Umbilical cord (tissue), 2 donors: ENCODE measurements around the gene AGR3. TPM values are rescaled to one million over a fixed set of nuclear protein-coding genes. Genes with fewer than 3 reads are reported as not detected.
A peak's percentile ranks its signal among the peaks of the same experiment; 100 is the strongest.

Experiments
- DNase-seq: peaks from one replicate; pipeline ENCODE4 v3.0.0-alpha.2; 2015; ENCODE audit warnings: low spot score
- total RNA-seq: library from RNA; depleted of rRNA; stranded (reverse); fragments of >200 nt; gene quantifications from one replicate; pipeline ENCODE4 v1.2.3, GENCODE V29; 2014; ENCODE audit warnings: low replicate concordance; ENCODE audit not compliant: insufficient read depth

The AGR3 gene
- not detected for total RNA-seq

DNA sequence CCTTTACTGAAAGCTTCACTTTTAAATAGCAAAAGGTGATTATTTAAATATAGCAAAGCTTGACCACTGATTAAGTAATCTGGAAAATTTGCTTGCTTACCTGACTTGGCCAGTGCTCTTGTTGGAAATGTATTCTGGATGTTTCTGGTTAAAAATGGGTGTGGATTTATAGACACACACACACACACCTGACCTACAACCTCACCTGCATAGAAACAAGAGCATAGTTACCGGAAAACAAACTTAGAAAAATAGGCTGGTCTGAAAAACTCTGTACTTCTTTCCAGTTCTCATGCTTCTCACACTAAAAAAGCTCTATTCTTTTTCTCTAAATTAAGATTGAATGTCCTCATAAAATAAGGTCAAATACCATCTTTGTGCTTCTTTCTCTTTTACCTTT lies at the start of gene AGR3:
TSS of gene AGR3 (minus strand) at position 140 of the 400 bp plus-strand sequence. CDS start 3,365 bp downstream, outside the sequence.
- DNase-seq, result peak; percentile 25

DNA sequence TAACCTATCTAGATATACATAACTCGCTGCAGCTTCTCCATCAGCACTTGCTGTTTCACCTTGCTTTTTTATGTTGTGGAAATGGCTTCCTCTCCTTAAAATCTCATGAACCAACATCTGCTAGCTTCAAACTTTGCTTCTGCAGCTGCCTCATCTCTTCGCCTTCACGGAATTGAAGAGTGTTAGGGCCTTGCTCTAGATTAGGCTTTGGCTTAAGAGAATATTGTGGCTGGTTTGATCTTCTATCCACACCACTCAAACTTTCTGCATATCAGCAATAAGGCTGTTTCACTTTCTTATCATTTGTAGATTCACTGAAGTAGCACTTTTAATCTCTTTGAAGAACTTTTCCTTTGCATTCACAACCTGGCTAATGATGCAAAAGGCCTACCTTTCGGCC lies 49.2 kb upstream of the AGR3 start:
- DNase-seq, result no peak

DNA sequence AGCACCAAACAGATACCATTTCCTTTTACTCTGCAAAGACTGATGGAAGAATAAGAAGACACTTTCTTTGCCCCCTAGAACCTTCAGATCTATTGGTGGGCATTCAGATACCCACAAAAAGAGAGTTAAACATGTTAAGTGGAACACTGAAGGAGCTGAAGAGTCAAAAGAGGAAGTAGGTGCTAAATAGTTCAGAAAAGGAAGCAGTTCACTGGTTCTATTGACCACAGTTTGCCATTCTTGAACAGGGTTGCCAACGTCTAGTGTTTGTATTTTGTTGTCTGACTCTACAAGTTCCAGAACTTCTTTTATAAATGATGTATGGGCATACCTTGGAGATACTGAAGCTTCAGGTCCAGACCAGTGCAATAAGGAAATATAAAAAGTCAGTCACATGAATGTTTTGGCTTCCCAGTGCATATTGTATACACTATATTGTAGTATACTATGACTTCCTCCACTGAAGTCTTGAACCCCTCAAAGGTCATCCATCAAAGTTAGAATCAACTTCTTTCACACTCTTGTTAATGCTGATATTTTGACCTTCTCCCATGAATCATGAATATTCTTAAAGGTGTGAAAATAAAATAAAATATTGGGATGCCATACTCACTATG lies 47.5 kb upstream of the AGR3 start:
- no peak for DNase-seq

GRCh38 chr7:16926861-16927260 lies 45.1 kb upstream of the AGR3 start:
- no peak for DNase-seq

DNA sequence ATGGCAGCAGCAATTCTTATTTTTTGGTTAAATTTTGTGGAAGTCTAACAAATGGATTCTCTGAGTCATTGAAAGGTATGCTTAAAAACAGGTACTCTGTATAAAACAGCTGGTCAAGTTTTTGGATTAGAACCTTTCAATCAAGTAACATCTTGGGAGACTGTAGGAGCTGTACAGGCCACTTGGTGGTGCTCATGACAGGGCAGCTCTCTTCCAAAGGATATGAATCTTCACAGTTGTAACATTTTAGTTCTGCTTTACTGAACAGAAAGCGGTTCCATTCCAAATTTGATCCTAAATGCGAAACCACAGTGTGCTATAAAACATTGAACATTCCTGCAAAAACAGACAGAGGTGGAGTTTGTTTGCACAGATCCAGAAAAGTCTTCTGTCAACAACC lies 44.5 kb upstream of the AGR3 start:
- DNase-seq, result peak; percentile 19

- DNase-seq, result no peak
Observed at GRCh38 chr7:16925609-16926008, 43.8 kb upstream of the AGR3 start.

GRCh38 chr7:16923019-16923418 lies 41.2 kb upstream of the AGR3 start:
- DNase-seq, result no peak

- DNase-seq, result peak; percentile 38
Observed at GRCh38 chr7:16921644-16922257, 40.0 kb upstream of the AGR3 start.

GRCh38 chr7:16921151-16921550 lies 39.4 kb upstream of the AGR3 start:
- peak; percentile 11 for DNase-seq

GRCh38 chr7:16919440-16919839 lies 37.7 kb upstream of the AGR3 start:
- DNase-seq, result no peak

DNA sequence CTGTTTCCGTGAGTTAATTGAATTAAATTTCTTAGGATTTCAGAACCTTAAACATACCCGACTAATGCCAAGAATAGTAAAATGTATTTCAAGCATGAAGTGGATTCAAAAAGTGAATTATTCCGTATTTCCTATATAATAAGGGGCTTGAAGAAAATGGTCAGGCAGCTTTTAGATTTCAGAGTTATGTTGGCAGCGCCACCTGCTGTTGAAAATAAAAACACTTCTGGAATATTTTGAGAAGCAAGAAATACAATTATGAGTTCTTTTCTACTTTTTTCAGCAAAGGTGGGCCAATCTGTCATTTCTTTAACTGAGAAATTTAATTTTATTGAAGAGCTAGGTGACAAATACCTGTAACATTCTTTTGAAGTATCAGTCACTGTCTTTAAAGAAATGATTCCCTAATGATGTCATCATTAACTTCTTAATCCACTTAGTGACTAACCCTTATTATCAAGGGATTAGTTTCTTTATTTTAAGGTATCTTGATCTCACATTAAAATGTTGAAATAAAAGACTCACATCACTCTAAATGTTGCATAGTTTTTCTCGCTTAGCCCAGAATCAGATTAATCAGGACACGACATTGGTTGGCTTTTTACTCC lies 36.6 kb upstream of the AGR3 start:
- peak; percentile 61 for DNase-seq

GRCh38 chr7:16916738-16917137 lies 35.0 kb upstream of the AGR3 start:
- DNase-seq, result no peak

DNA sequence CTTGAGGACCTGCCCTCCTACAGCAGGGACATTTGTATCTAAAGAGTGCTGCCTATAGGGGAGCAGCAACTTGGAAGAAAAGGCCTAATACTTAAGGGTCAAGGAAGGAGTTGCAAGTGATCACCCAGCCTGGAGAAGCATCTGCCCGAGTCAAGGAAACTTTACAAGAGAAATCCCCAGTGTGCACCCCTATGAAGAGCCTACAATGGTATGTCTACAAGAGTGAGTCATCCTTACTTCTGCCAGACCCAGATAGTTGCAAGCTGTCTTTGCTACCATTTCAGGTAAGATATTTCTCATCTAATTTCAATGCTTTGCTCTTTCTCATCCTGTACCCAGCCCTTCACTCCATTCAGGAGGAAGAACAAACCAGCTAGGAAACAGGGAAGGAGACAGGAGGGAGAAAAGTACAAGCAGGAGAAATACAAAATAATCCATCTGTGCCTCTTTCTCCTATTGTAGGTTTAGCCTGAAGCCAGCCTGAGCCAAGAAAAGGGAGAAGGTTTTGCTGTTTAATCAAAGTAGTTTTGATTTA lies 34.4 kb upstream of the AGR3 start:
- peak; percentile 60 for DNase-seq

DNA sequence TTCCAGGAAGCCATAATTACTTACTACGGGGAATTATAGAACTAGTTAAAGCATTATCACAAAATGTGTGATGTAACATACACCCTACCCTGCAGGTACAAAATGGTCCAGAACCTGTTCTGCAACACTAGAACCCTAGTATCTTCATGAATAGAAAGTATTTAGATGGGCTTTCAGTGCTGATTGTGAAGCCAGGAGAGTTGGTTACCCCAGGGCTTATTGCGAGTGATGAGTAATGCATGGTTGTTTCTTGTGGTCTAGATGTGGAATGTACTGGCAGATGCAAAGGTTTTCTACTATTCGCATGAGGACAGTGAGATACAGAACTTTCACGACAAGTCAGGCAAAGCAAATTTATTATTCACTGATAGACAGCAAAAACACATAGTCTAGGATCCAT lies 33.6 kb upstream of the AGR3 start:
- no peak for DNase-seq

- no peak for DNase-seq
Observed at GRCh38 chr7:16914771-16915170, 33.0 kb upstream of the AGR3 start.

GRCh38 chr7:16913643-16914042 lies 31.9 kb upstream of the AGR3 start:
- no peak for DNase-seq

- DNase-seq, result no peak
Observed at GRCh38 chr7:16912540-16912939, 30.8 kb upstream of the AGR3 start.

DNA sequence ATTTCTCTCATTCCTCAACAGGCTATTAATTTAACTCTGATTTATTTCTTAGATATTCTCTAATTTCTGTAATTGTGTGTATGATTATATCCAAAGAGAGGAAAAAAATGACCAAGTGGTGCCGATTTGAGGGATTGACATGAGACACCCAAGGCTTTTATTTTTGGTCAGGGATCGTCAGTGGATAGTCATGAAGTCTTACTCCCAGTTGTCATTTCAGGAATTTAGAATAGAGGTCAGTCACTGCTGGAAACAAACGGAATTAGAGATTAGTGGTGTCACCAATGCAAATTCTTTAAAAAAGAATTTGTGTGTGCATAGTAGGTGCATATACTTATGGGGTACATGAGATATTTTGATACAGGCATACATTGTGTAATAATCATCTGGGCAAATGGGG lies 26.8 kb upstream of the AGR3 start:
- DNase-seq, result no peak

- peak; percentile 67 for DNase-seq
Observed at GRCh38 chr7:16905300-16906044, 23.7 kb upstream of the AGR3 start.

GRCh38 chr7:16904076-16904475 lies 22.3 kb upstream of the AGR3 start:
- no peak for DNase-seq

GRCh38 chr7:16900209-16900768 lies 18.5 kb upstream of the AGR3 start:
- no peak for DNase-seq
